ENCODE results near the gene HGS. TPM values are rescaled to one million over a fixed set of nuclear protein-coding genes. Genes with fewer than 3 reads are reported as not detected.

HGS gene
- total and polyA plus RNA-seq, 2 of the 13 experiments (the other 11 are each of a cell fraction or from before 2014, with no cell fraction given) = 73.3 to 78.1 TPM

GRCh38 chr17:81723651-81724209, 39.9 kb downstream of the HGS start (continued):
- no peak for TF ChIP-seq SOX13 (IDR thresholded peaks at IDR 0.05)
- TF ChIP-seq SOX13 (CRISPR knock-in tag; conservative IDR thresholded peaks at IDR 0.05 in 1 of 2, IDR thresholded peaks at IDR 0.05 in 1 of 2) = no peak
- TF ChIP-seq, protein P1, sequence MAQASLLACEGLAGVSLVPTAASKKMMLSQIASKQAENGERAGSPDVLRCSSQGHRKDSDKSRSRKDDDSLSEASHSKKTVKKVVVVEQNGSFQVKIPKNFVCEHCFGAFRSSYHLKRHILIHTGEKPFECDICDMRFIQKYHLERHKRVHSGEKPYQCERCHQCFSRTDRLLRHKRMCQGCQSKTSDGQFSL (CRISPR knock-in tag; IDR thresholded peaks at IDR 0.05) = no peak
- no peak for TF ChIP-seq ZNF354B (CRISPR knock-in tag; IDR thresholded peaks at IDR 0.05)
- no peak for TF ChIP-seq CSRNP1 (CRISPR knock-in tag; IDR thresholded peaks at IDR 0.05)
- TF ChIP-seq CEBPG (CRISPR knock-in tag; IDR thresholded peaks at IDR 0.05) = no peak
- 0 out of 2 replicates have a peak, but pooled peaks have one; percentile 6 for TF ChIP-seq ARID5B (CRISPR knock-in tag; IDR thresholded peaks at IDR 0.05)
- no peak for TF ChIP-seq ZNF224 (CRISPR knock-in tag; IDR thresholded peaks at IDR 0.05)
- no peak for TF ChIP-seq KDM6A (CRISPR knock-in tag; IDR thresholded peaks at IDR 0.05; ENCODE audit: low read depth)
- TF ChIP-seq EEA1 (CRISPR knock-in tag; IDR thresholded peaks at IDR 0.05; ENCODE audit: borderline replicate concordance) = no peak
- TF ChIP-seq SRY (CRISPR knock-in tag; IDR thresholded peaks at IDR 0.05) = 0 out of 2 replicates have a peak, but pooled peaks have one; percentile 47
- TF ChIP-seq ZC3H4 (CRISPR knock-in tag; IDR thresholded peaks at IDR 0.05; ENCODE audit: borderline replicate concordance) = no peak
- no peak for TF ChIP-seq MTF2 (CRISPR knock-in tag; IDR thresholded peaks at IDR 0.05; ENCODE audit: borderline replicate concordance)
- TF ChIP-seq, protein P2, sequence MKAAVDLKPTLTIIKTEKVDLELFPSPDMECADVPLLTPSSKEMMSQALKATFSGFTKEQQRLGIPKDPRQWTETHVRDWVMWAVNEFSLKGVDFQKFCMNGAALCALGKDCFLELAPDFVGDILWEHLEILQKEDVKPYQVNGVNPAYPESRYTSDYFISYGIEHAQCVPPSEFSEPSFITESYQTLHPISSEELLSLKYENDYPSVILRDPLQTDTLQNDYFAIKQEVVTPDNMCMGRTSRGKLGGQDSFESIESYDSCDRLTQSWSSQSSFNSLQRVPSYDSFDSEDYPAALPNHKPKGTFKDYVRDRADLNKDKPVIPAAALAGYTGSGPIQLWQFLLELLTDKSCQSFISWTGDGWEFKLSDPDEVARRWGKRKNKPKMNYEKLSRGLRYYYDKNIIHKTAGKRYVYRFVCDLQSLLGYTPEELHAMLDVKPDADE (CRISPR knock-in tag; IDR thresholded peaks at IDR 0.05) = no peak
- TF ChIP-seq AHDC1 (CRISPR knock-in tag; IDR thresholded peaks at IDR 0.05; ENCODE audit: borderline replicate concordance) = no peak
- TF ChIP-seq HMG20B (CRISPR knock-in tag; conservative IDR thresholded peaks at IDR 0.05) = no peak
- no peak for TF ChIP-seq RORA (CRISPR knock-in tag; IDR thresholded peaks at IDR 0.05)
